Ishikawa (cell line): ENCODE results near the gene CMSS1.

Experiments used
- CEBPB ChIP-seq: IDR thresholded peaks from 2 replicates; pipeline ENCODE4 v1.6.1; 2012
- CREB1 ChIP-seq: IDR thresholded peaks from 2 replicates; pipeline ENCODE4 v1.6.1; 2012; ENCODE audit warnings: low read depth
- EGR1 ChIP-seq: IDR thresholded peaks from 2 replicates; pipeline ENCODE4 v1.6.1; 2012
- EP300 ChIP-seq: IDR thresholded peaks from 2 replicates; pipeline ENCODE4 v1.6.1; 2012; ENCODE audit warnings: borderline replicate concordance
- MAX ChIP-seq: IDR thresholded peaks from 2 replicates; pipeline ENCODE4 v1.6.1; 2012
- RAD21 ChIP-seq: IDR thresholded peaks from 2 replicates; pipeline ENCODE4 v1.6.1; 2012; ENCODE audit warnings: low read depth
- REST ChIP-seq: IDR thresholded peaks from 2 replicates; pipeline ENCODE4 v1.6.1; 2012; ENCODE audit warnings: low read depth, mild to moderate bottlenecking
- TAF1 ChIP-seq: IDR thresholded peaks from 2 replicates; pipeline ENCODE4 v1.6.1; 2012; ENCODE audit warnings: low read depth, mild to moderate bottlenecking
- TCF12 ChIP-seq: IDR thresholded peaks from 2 replicates; pipeline ENCODE4 v1.6.1; 2012; ENCODE audit warnings: low read depth
- USF1 ChIP-seq: IDR thresholded peaks from 2 replicates; pipeline ENCODE4 v1.6.1; 2012
- YY1 ChIP-seq: IDR thresholded peaks from 2 replicates; pipeline ENCODE4 v1.6.1; 2012; ENCODE audit warnings: low read depth

- TF ChIP-seq TCF12: no peak
- no peak for TF ChIP-seq CEBPB
- no peak for TF ChIP-seq RAD21
- no peak for TF ChIP-seq EP300
- TF ChIP-seq USF1: no peak
- TF ChIP-seq CREB1: no peak
- no peak for TF ChIP-seq TAF1
- no peak for TF ChIP-seq REST
- TF ChIP-seq MAX: no peak
- TF ChIP-seq YY1: no peak
- TF ChIP-seq EGR1: no peak
Measured at GRCh38 chr3:100069472-100069871, 251.8 kb downstream of the CMSS1 start.
